Prostate gland (tissue), 2 donors: ENCODE measurements around the gene SLC35F4. TPM values are rescaled to one million over a fixed set of nuclear protein-coding genes. Genes with fewer than 3 reads are reported as not detected.

Experiments
- DNase-seq: peaks from one replicate; pipeline ENCODE4 v3.0.0-alpha.2; 2019; ENCODE audit warnings: low spot score
- H3K27ac ChIP-seq, 2 donors: fragments of 200-600 bp; sonication (generic); 2 replicates each; pipeline ENCODE4 v1.5.1; 2017 to 2019
- H3K27me3 ChIP-seq: fragments of 200-600 bp; sonication (generic); replicated peaks from 2 replicates; pipeline ENCODE4 v1.5.1; 2019; ENCODE audit not compliant: insufficient read depth
- H3K36me3 ChIP-seq, 2 donors: fragments of 200-600 bp; sonication (generic); 1 replicate in 1 of 2; 2 replicates in 1 of 2; pipeline versions ENCODE4 v1.5.1 to v1.8.1; 2017 to 2019
- H3K4me1 ChIP-seq: fragments of 200-600 bp; sonication (generic); replicated peaks from 2 replicates; pipeline ENCODE4 v1.5.1; 2019
- H3K4me3 ChIP-seq, 2 donors: fragments of 200-600 bp; sonication (generic); 2 replicates each; pipeline ENCODE4 v1.5.1; 2017 to 2019
- H3K9me3 ChIP-seq: fragments of 200-600 bp; sonication (generic); 2 replicates; pipeline ENCODE4 v1.5.1; 2017
- POLR2A ChIP-seq: fragments of 450-650 bp; IDR thresholded peaks from one replicate; pipeline ENCODE4 v1.6.1; 2016; ENCODE audit warnings: antibody characterized with exemption, mild to moderate bottlenecking
- POLR2AphosphoS5 ChIP-seq: sonication (generic); formaldehyde crosslinking; IDR thresholded peaks from one replicate; pipeline ENCODE4 v1.6.1; 2017; ENCODE audit warnings: antibody characterized with exemption
- WGBS: methylation state at CpG from one replicate; pipeline ENCODE4 v1.1.5; 2018; 5-methylcytosine and 5-hydroxymethylcytosine counted together
- intact Hi-C: fragments of 100-400 bp; cut with DNase I; formaldehyde crosslinking; loops from one replicate; pipeline ENCODE4 v1.14.2; 2022
- total RNA-seq, 2 donors: library from RNA; depleted of rRNA; stranded (reverse); fragments of >200 nt; gene quantifications; one replicate each; pipeline ENCODE4 v1.1.0, GENCODE V29; 2016
- TF ChIP-seq, protein P1 (sequence below), 4 experiments: fragments of 200-600 bp in 2 of 4; fragments of 450-650 bp in 2 of 4; sonication (generic) in 2 of 4; IDR thresholded peaks; 1 replicate in 3 of 4; 2 replicates in 1 of 4; pipeline ENCODE4 v1.5.1; 2016 to 2019; ENCODE audit warnings: antibody characterized with exemption in 4 of 4, mild to moderate bottlenecking in 2 of 4, moderate library complexity in 2 of 4

The SLC35F4 gene
- total RNA-seq, 2 donors from 2014 or later: 2.4 to 2.9 TPM

DNA sequence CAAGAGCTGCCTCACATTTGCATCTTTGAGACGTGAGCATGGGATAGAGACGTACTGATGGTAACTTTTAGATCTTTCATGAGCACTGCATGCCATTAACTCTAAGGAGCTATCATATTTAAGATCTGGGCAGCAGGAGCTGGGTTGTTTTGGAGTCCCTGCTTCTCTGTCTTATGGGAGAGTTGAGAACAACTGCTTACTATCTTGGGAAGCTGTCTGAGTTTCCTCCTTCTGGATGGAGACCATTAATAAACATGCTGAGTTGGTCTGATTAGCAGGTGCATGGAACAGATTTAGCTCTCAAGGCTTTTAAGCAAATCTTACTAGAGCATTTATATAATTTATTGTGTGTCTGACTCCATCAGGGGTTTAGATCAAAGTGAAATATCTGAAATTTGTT is 252.9 kb downstream of the SLC35F4 start:
- WGBS: 60% methylated on average over 2 of the region's 2 CpGs
- H3K36me3 ChIP-seq: no peaks in the 10 kb centered on the region
- H3K27me3 ChIP-seq: no peaks in the 10 kb centered on the region
- no peaks in the 10 kb centered on the region for H3K4me1 ChIP-seq
- DNase-seq: no peak
- TF ChIP-seq POLR2A: no peak
- no peak for TF ChIP-seq POLR2AphosphoS5
- TF ChIP-seq, protein P1, sequence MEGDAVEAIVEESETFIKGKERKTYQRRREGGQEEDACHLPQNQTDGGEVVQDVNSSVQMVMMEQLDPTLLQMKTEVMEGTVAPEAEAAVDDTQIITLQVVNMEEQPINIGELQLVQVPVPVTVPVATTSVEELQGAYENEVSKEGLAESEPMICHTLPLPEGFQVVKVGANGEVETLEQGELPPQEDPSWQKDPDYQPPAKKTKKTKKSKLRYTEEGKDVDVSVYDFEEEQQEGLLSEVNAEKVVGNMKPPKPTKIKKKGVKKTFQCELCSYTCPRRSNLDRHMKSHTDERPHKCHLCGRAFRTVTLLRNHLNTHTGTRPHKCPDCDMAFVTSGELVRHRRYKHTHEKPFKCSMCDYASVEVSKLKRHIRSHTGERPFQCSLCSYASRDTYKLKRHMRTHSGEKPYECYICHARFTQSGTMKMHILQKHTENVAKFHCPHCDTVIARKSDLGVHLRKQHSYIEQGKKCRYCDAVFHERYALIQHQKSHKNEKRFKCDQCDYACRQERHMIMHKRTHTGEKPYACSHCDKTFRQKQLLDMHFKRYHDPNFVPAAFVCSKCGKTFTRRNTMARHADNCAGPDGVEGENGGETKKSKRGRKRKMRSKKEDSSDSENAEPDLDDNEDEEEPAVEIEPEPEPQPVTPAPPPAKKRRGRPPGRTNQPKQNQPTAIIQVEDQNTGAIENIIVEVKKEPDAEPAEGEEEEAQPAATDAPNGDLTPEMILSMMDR (IDR thresholded peaks at IDR 0.05): no peak
- H3K27ac ChIP-seq: no peak overlapping the region
- intact Hi-C loops: no loop called here
- no peak overlapping the region for H3K4me3 ChIP-seq
- H3K9me3 ChIP-seq: no peaks in the 10 kb centered on the region

DNA sequence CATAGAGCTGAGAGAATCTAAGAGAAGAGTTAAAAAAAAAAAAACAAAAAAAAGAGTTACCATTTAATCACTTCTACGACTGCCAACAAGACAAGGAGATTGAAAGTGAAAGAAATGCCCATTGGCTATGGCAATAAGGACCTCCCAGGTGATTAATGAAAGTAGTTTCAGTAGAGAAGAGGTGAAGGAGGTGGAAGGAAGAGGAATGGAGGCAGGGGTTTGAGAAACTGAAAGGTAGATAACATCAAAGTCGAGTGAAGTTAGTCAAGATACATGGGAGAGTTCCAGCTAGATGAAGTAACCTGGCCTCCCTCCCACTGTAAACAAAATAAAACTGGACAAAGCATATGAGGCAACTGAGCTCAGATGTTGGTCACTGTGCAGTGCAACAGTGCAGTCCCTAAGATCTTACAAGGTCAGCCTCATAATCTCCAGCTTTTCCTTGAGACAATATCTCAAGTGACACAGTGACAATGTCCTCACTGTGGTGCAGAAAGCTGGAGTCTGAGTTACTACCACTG is 254.3 kb downstream of the SLC35F4 start:
- intact Hi-C loops: no loop called here
- Histone ChIP-seq H3K9me3 (no peaks in the 10 kb centered on the region), H3K4me1 (no peaks in the 10 kb centered on the region), H3K27me3 (no peaks in the 10 kb centered on the region), H3K36me3 (no peaks in the 10 kb centered on the region), H3K27ac (no peak overlapping the region), H3K4me3 (no peak overlapping the region)
- TF ChIP-seq, protein P1 (IDR thresholded peaks at IDR 0.05): no peak
- peak; percentile 13 for TF ChIP-seq POLR2AphosphoS5
- 31% methylated on average over 2 of the region's 2 CpGs for WGBS
- DNase-seq: peak; percentile 10

DNA sequence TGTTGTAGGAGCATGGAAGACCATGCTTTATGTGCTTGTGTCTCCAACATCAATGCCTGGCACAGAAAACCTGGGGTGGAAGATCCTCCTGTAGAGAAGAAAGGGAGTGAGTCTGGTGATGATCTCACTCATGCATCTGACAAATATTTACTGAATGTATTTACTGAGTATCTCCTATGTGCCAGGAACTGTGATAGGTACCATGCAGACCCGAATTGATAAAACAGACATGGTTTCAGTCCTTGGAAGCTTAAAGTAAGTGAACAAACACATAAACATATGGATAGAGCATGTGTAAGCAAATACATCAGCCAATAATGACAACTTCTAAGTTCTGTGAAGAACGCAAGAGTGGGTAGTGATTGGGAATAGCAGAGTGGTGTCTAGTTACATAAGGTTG is 255.3 kb downstream of the SLC35F4 start:
- Histone ChIP-seq H3K4me3 (no peak overlapping the region), H3K27me3 (no peaks in the 10 kb centered on the region), H3K36me3 (no peaks in the 10 kb centered on the region), H3K4me1 (no peaks in the 10 kb centered on the region), H3K27ac (no peak overlapping the region), H3K9me3 (no peaks in the 10 kb centered on the region)
- intact Hi-C loops: no loop called here
- DNase-seq: no peak
- 54% methylated on average over 2 of the region's 2 CpGs for WGBS
- no peak for TF ChIP-seq POLR2AphosphoS5
- TF ChIP-seq, protein P1 (IDR thresholded peaks at IDR 0.05): no peak
- TF ChIP-seq POLR2A: no peak

DNA sequence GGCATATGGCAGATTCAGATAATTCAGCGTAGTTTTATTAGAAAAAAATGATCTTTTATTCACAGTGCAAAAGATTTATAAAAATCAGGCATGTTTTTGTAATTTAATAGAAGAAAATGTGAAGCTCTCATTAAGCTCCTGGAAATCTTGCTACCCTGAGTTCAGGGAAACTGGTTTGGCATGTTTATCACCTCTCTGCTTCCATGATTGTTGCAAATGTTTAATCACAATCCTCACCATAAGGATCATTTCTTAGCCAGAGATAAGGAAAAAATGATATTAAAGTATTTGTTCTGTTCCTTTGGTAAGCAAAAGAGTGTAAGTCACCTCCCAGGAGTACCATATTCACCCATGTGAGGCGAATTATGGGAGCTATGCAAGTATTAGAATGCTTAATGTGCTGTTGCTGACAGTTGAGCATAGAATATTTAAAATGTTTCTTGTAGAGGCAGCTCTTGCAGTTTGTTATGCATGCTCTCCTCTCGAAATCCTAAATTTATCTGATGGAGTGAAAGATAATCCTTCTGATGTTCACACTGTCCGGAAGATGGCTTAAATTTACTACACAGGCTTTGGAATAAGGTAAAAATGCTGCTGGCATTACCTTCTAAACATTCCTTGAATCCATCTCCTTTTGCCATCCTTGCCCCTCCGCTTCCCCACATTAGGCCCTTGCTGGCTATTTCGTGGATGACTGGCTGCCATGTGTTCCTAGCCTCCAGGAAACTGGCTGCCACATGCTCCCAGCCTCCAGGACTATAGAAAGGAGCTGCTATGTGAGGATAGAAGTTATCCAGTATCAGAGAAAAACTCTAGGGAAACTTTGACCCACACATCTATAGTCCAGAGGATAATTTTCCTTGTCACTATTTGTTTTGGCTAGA is 256.5 kb downstream of the SLC35F4 start:
- 53% methylated on average over 6 of the region's 6 CpGs for WGBS
- intact Hi-C loops: no loop called here

DNA sequence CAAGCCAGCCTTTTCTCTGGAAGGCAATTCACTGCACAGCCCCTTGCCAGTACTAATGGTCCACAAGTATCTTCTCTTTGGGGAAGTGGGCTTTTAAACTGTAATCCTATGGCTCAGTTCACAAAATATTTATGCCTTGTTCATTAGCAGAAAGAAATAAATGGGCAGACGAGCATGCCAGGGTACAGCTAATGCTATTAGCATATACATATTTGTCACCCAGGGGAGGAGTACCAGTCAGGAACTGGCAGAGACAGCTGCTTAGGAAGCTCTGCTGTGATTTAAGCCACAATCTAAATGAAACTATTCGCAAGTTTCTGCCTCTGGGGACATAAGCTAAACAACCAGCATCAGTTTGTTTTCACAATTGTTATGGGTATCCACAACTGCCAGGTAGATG is 258.8 kb downstream of the SLC35F4 start:
- intact Hi-C loops: no loop called here
- no peak overlapping the region for H3K27ac ChIP-seq
- WGBS: 87% methylated on average over 2 of the region's 2 CpGs
- TF ChIP-seq POLR2AphosphoS5: no peak
- no peak for TF ChIP-seq POLR2A
- TF ChIP-seq, protein P1 (IDR thresholded peaks at IDR 0.05): no peak
- DNase-seq: no peak
- H3K27me3 ChIP-seq: no peaks in the 10 kb centered on the region
- H3K4me3 ChIP-seq: no peak overlapping the region
- H3K36me3 ChIP-seq: no peaks in the 10 kb centered on the region
- no peaks in the 10 kb centered on the region for H3K4me1 ChIP-seq
- H3K9me3 ChIP-seq: no peaks in the 10 kb centered on the region

More for the DNA sequence above, 256.5 kb downstream of the SLC35F4 start:
- no peaks in the 10 kb centered on the region for H3K27me3 ChIP-seq
- TF ChIP-seq POLR2A: no peak
- no peaks in the 10 kb centered on the region for H3K36me3 ChIP-seq
- no peak overlapping the region for H3K27ac ChIP-seq
- H3K4me1 ChIP-seq: no peaks in the 10 kb centered on the region
- DNase-seq: no peak
- H3K9me3 ChIP-seq: no peaks in the 10 kb centered on the region
- H3K4me3 ChIP-seq: no peak overlapping the region
